Activated naive CD4-positive, alpha-beta T cell treated with anti-CD3 and anti-CD28 coated beads, Interleukin-2, amount 50 U/mL, for 24 hours (primary cell): ENCODE measurements around the gene MLLT1.

Experiments used
- H3K27ac Mint-ChIP-seq: one replicate; pipeline ENCODE4 v1.8.0; 2021; ENCODE audit warnings: mild to moderate bottlenecking, mixed read lengths
- H3K27me3 Mint-ChIP-seq: one replicate; pipeline ENCODE4 v1.8.0; 2021; ENCODE audit warnings: mixed read lengths
- H3K36me3 Mint-ChIP-seq: one replicate; pipeline ENCODE4 v1.8.0; 2021; ENCODE audit warnings: mixed read lengths
- H3K4me1 Mint-ChIP-seq: one replicate; pipeline ENCODE4 v1.8.0; 2021; ENCODE audit warnings: mixed read lengths
- H3K4me3 Mint-ChIP-seq: one replicate; pipeline ENCODE4 v1.8.0; 2021; ENCODE audit warnings: mild to moderate bottlenecking, mixed read lengths
- H3K9me3 Mint-ChIP-seq: one replicate; pipeline ENCODE4 v1.8.0; 2021; ENCODE audit warnings: mixed read lengths

The MLLT1 gene

GRCh38 chr19:6216996-6217751, 62.6 kb downstream of the MLLT1 start:
- Mint-ChIP-seq H3K9me3 (no peaks in the 10 kb centered on the region), H3K4me3 (no peak overlapping the region)

GRCh38 chr19:6216236-6216995, 63.4 kb downstream of the MLLT1 start:
- Mint-ChIP-seq H3K4me1 (no peaks in the 10 kb centered on the region), H3K27ac (no peak overlapping the region)

More at GRCh38 chr19:6216996-6217751, 62.6 kb downstream of the MLLT1 start:
- Mint-ChIP-seq H3K36me3 (no peaks in the 10 kb centered on the region), H3K27ac (no peak overlapping the region), H3K4me1 (no peaks in the 10 kb centered on the region), H3K27me3 (no peaks in the 10 kb centered on the region)

GRCh38 chr19:6215701-6216235, 64.0 kb downstream of the MLLT1 start:
- Mint-ChIP-seq H3K27ac (no peak overlapping the region), H3K36me3 (no peaks in the 10 kb centered on the region), H3K4me3 (no peak overlapping the region), H3K9me3 (no peaks in the 10 kb centered on the region), H3K27me3 (no peaks in the 10 kb centered on the region), H3K4me1 (no peaks in the 10 kb centered on the region)

More at GRCh38 chr19:6216236-6216995, 63.4 kb downstream of the MLLT1 start:
- Mint-ChIP-seq H3K4me3 (no peak overlapping the region), H3K36me3 (no peaks in the 10 kb centered on the region), H3K9me3 (no peaks in the 10 kb centered on the region), H3K27me3 (no peaks in the 10 kb centered on the region)

DNA sequence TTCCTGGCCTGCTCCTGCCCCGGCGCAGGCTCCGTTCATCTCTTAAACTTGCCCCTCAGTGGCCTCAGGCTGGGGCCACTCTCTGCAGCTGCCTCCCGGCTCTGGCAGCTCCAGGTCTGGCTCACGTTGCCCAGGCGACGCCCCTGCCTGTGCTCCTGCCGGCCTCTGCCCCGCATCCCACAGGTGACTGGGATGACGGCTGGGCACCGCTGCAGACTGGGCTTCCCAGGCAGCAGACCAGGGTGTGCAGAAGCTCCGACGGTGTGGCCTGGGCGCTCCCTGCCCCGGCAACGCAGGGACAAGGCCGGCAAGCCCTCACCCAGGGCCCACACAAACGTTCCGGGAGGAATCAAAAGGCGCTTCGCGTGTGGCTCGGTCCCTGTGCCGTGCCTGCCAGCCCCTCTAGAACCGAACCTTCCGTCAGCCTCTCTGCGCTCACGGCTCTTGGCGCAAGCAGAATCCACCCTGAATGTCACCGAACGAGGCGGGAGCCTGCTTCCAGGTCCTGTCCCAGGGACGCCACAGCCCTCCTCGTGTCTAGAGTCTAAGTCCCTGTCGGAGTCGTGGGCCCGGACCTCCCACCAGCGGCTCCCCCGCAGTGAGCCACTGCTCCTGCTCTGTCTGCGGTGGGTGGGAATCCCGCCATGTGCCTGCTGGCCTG, 64.8 kb downstream of the MLLT1 start:
- Mint-ChIP-seq H3K27ac (no peak overlapping the region), H3K36me3 (no peaks in the 10 kb centered on the region)

GRCh38 chr19:6213696-6214641, 65.8 kb downstream of the MLLT1 start:
- Mint-ChIP-seq H3K36me3 (no peaks in the 10 kb centered on the region), H3K4me3 (no peak overlapping the region)

More for the DNA sequence above, 64.8 kb downstream of the MLLT1 start:
- H3K9me3 Mint-ChIP-seq: no peaks in the 10 kb centered on the region
- H3K27me3 Mint-ChIP-seq: no peaks in the 10 kb centered on the region
- no peak overlapping the region for H3K4me3 Mint-ChIP-seq
- no peaks in the 10 kb centered on the region for H3K4me1 Mint-ChIP-seq

GRCh38 chr19:6213266-6213595, 66.5 kb downstream of the MLLT1 start:
- Mint-ChIP-seq H3K36me3 (no peaks in the 10 kb centered on the region), H3K4me1 (no peaks in the 10 kb centered on the region), H3K27ac (no peak overlapping the region), H3K9me3 (no peaks in the 10 kb centered on the region), H3K27me3 (no peaks in the 10 kb centered on the region), H3K4me3 (no peak overlapping the region)

More at GRCh38 chr19:6213696-6214641, 65.8 kb downstream of the MLLT1 start:
- no peaks in the 10 kb centered on the region for H3K27me3 Mint-ChIP-seq
- H3K4me1 Mint-ChIP-seq: no peaks in the 10 kb centered on the region
- H3K27ac Mint-ChIP-seq: no peak overlapping the region
- no peaks in the 10 kb centered on the region for H3K9me3 Mint-ChIP-seq

DNA sequence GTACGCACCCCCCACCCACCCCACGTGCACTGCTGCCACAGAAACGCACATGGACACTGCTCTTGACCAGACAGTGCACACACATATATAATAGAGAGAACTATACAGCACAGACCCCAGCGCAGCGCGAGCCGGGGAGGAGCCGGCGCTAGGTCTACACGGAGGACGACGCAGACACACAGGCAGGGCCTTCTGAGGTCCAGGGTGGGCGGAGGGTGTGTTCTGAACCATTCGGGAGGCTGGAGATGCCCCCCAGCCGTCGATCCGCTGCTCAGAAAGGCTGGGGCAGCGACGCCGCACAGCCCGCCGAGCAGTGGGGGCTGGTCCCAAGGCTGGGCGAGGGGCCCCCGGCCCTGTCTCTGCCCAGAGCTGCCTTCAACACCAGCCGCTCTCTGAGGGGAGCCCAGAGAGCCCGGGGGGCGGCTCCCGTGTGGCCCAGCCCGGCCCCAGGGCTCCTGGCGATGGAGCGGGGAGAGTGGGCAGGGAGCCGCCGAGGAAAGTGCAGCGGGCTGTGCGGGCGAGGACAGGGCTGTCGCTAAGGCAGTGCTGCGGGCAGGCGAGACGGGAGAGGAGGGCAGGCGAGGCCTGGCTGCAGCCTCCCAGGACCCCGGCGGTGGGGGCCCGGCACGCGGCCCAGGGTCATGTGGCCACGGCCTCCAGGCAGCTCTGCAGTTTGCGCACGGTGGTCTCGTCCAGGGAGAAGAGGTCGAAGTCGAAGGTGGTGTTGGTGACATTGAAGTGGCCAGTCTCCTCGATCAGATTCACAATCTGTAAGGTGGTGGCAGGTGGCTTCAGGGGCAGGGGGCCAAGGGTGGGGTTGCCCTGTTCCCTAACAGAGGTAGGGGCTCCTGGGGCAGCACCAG, 67.1 kb downstream of the MLLT1 start:
- Mint-ChIP-seq H3K4me3 (no peak overlapping the region), H3K4me1 (no peaks in the 10 kb centered on the region), H3K27ac (no peak overlapping the region), H3K9me3 (no peaks in the 10 kb centered on the region), H3K36me3 (no peaks in the 10 kb centered on the region), H3K27me3 (no peaks in the 10 kb centered on the region)

DNA sequence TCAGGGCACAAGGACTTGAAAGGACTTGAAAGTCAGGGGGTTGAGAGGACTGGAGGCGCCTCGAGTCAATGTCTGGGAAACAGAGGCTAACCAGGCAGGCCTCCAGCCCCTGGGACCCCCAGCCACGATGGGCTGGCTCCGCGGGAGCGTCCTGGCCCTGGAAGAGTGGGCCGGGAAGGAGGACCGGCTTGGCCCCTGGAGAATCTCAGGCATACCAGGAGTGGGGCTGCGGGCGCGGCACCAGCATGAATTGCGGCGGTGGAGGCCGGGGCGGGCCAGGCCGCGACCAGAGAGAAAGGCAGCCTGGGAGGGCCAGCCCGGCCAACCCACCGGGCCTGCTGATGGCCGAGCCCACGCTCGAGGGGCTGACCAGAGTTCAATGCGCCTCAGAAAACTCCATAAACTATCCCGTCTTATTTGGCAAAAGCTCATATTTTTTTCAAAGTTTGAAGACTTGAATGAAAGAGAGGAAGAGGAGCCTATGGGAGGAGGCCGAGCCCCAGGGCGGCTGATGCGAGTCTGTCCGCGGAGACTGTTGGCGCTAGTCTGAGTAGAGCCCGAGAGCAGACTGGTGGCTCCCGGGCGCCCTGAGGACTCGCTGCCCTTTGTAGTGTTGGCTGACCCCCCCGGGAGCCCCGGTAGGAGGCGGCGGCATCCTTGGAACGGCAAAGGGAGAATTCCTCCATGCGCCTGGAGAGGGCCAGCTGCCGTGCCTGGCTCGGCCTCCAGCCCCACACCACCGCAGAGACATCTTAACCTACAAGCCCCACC, 68.0 kb downstream of the MLLT1 start:
- Mint-ChIP-seq H3K4me1 (no peaks in the 10 kb centered on the region), H3K27ac (no peak overlapping the region), H3K36me3 (no peaks in the 10 kb centered on the region), H3K27me3 (no peaks in the 10 kb centered on the region), H3K9me3 (no peaks in the 10 kb centered on the region), H3K4me3 (no peak overlapping the region)

- Mint-ChIP-seq H3K9me3 (no peaks in the 10 kb centered on the region), H3K27ac (no peak overlapping the region), H3K27me3 (no peaks in the 10 kb centered on the region), H3K36me3 (no peaks in the 10 kb centered on the region), H3K4me1 (no peaks in the 10 kb centered on the region), H3K4me3 (no peak overlapping the region)
Observed at GRCh38 chr19:6210721-6211600, 68.8 kb downstream of the MLLT1 start.

DNA sequence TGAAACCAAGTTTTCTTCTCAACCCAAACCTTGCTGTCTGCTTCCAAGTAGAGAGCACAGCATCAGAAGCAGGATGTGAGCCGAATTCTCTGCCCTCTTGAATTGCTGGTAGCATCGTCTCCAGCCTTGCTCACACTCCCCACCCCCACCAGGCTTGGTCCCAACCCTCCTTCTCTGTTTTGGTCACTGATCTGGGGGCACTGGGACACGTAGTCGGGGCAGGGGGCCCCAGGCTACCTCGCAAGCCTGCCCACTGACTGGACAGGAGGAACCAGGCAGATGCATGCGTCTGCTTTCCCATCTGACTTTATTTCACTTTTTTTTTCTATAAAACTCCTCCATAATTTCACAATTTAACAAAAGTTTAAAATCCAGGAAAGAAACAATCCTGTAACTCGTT, 69.7 kb downstream of the MLLT1 start:
- Mint-ChIP-seq H3K27ac (no peak overlapping the region), H3K27me3 (no peaks in the 10 kb centered on the region), H3K4me3 (no peak overlapping the region), H3K9me3 (no peaks in the 10 kb centered on the region), H3K4me1 (no peaks in the 10 kb centered on the region), H3K36me3 (no peaks in the 10 kb centered on the region)

DNA sequence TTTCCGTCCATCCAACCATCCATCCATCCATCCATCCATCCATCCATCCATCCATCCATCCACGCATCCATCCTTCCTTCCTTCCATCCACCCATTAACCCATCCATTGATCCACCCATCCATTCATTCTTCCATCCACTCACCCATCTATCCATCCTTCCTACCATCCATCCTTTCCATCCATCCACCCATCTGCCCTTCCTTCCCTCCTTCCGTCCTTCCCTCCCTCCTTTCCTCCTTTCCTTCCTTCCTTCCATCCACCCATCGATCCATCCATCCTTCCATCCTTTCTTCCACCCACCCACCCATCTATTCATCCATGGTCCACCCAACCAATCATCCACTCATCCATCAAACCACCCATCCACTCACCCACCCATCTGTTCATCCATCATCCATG, 70.1 kb downstream of the MLLT1 start:
- Mint-ChIP-seq H3K27me3 (no peaks in the 10 kb centered on the region), H3K4me3 (no peak overlapping the region), H3K36me3 (no peaks in the 10 kb centered on the region), H3K27ac (no peak overlapping the region), H3K4me1 (no peaks in the 10 kb centered on the region), H3K9me3 (no peaks in the 10 kb centered on the region)

- Mint-ChIP-seq H3K36me3 (no peaks in the 10 kb centered on the region), H3K9me3 (no peaks in the 10 kb centered on the region), H3K27ac (no peak overlapping the region), H3K4me1 (no peaks in the 10 kb centered on the region), H3K4me3 (no peak overlapping the region), H3K27me3 (no peaks in the 10 kb centered on the region)
Observed at GRCh38 chr19:6209233-6209632, 70.5 kb downstream of the MLLT1 start.
